HG02798 (cell line): Measurements from ENCODE around the gene CAPN2.

Experiments used
- ATAC-seq: cut with Tn5 transposase; IDR thresholded peaks from one replicate; pipeline ENCODE4 v1.9.1; 2021; ENCODE audit warnings: mild to moderate bottlenecking; ENCODE audit not compliant: unreplicated experiment, poor library complexity

Gene CAPN2

GRCh38 chr1:223714849-223715603, 2.7 kb downstream of the CAPN2 start:
- no peak for ATAC-seq

GRCh38 chr1:223715604-223716172, 3.3 kb downstream of the CAPN2 start:
- no peak for ATAC-seq

GRCh38 chr1:223716302-223716862, 4.0 kb downstream of the CAPN2 start:
- peak; percentile 44 for ATAC-seq

- no peak for ATAC-seq
These were observed 4.8 kb downstream of the CAPN2 start for GRCh38 chr1:223717123-223717522.

GRCh38 chr1:223717695-223718363, 5.5 kb downstream of the CAPN2 start:
- ATAC-seq: no peak

- no peak for ATAC-seq
These were observed 6.5 kb downstream of the CAPN2 start for GRCh38 chr1:223718850-223719249.

- ATAC-seq: no peak
These were observed 8.7 kb downstream of the CAPN2 start for GRCh38 chr1:223720971-223721591.

- no peak for ATAC-seq
These were observed 9.6 kb downstream of the CAPN2 start for GRCh38 chr1:223721658-223722607.

GRCh38 chr1:223723351-223723904, 11.1 kb downstream of the CAPN2 start:
- ATAC-seq: no peak

GRCh38 chr1:223724376-223724775, 12.0 kb downstream of the CAPN2 start:
- no peak for ATAC-seq

GRCh38 chr1:223725578-223725977, 13.2 kb downstream of the CAPN2 start:
- ATAC-seq: no peak

GRCh38 chr1:223726380-223727001, 14.2 kb downstream of the CAPN2 start:
- peak; percentile 94 for ATAC-seq

GRCh38 chr1:223727541-223727940, 15.2 kb downstream of the CAPN2 start:
- ATAC-seq: no peak

GRCh38 chr1:223729906-223730305, 17.6 kb downstream of the CAPN2 start:
- ATAC-seq: no peak

- ATAC-seq: no peak
These were observed 18.3 kb downstream of the CAPN2 start for GRCh38 chr1:223730479-223731132.

- ATAC-seq: no peak
These were observed 18.9 kb downstream of the CAPN2 start for GRCh38 chr1:223731133-223731770.

- ATAC-seq: no peak
These were observed 20.9 kb downstream of the CAPN2 start for GRCh38 chr1:223732993-223733798.
